NCI-H82 treated with DMSO at 0.1 percent for 48 hours (cell line): ENCODE measurements around the gene PTCH2.

Source experiments
- DNase-seq: peaks from one replicate; lab custom pipeline; 2025; ENCODE audit not compliant: unreplicated experiment; lab: John Stamatoyannopoulos, UW

The PTCH2 gene

DNA sequence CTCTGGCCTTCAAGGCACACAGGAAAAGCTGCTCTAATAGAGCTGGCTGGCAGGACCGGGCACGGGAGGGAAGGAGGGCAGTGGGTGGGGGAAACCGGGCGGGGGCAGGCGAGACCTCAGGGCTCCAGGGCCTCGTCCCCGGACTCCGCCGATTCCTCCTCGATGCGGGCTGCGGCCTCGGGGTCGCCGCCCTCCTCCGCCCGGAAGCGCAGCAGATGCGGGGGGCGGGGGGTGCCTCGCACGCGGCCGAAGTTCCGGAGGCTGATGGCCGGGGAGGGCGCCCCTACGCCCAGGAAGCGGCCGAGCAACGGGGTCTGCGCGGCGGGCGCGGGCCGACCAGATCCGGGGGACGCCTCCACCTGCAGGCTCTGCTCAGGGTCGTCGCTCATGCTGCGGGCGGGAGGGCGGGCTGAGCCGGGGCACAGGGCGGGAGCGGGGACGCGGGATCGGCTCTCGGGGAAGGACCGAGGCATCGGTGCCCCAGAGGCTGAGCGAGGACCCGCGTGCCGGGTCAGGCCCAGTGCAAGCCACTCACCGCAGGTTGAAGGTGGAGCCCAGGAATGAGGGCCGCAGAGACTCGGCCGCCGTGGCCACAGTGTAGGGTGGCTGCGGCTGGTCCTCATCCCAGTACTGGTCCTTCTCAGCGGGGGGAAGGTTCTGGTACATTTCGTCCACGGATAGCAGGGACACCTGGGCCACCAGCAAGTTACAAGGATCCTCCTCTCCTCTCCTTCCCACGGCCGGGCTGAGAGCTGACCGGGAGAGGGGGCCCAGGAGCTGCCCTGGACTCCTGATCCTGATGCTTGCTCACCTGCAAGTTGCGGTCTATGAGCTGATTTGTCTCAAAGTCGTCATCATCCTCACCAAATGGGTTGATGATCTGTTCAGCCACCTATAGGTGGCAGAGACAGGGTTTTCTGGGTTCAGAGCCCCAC is 58.7 kb downstream of the PTCH2 start:
- DNase-seq = no peak

DNA sequence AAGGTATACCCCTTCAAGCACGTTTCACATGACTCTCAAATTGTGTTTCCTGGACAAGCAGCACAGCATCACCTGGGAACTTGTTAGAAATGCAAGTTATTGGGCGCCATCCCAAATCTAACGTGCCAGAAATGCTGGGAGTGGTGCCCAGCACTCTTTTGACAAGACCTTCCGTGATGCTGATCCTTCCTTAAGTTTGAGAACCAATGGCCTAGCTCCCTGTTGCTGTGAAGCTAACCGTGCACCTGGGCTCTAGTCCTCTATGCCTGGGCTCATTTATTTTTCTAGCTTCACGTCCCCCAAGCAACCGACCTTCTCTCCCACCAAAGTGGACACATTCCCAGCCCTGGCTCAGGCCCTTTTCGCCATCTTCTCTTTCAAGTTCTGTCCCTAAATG is 59.4 kb downstream of the PTCH2 start:
- no peak for DNase-seq

DNA sequence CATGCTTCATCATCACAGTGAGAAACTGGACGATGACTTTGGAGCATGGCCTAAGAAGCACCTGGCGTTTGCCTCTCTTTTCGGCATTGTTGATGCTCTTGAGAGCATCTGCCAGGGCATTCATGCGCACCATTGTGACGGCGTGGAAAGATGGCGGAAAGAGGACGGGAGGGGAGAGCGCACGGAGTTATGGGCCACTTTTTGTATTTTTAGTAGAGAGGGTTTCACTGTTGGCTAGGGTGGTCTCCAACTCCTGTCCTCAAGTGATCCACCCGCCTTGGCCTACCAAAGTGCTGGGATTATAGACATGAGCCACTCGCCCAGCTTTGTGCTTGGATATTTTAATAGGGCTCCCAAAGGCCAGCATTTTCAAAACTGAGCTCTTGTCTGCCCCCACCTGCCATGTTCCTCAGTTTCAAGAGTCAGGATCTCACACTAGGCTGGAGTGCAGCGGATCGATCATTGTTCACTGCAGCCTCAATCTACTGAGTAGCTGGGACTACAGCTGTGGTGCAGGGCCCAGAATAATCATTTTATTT is 62.4 kb downstream of the PTCH2 start:
- DNase-seq = no peak

DNA sequence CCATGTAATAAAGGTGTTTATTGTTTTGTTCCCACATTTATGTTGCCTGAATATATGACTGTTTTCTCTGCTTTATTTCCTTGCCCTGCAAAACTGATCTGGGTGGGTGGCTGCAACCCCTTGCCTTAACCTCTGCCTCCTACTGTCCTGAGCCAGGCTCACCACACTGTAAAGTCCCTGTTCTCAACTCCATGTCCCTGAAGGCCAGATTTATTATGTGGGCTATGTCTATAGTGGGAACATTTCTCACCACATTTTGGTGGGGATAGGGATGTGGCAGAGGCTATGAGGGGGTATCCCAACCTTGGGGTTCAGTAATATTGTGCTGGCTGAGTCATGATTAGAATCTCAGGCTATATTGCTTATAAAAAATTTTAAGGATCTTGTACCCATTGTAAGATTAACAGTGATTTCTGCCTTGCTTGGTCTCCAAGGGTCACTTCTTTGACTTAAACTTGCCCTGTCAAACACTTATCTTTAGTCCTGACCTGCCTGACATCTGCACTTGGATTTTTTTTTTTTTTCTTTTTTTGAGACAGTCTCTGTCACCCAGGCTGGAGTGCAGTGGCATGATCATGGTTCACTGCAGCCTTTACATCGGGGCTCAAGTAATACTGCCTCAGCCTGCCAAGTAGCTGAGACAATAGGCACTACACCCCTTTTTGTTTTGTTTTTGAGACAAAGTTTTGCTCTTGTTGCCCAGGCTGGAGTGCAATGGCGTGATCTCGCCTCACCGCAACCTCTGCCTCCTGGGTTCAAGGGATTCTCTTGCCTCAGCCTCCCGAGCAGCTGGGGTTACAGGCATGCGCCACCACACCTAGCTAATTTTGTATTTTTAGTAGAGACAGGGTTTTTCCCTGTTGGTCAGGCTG is 64.1 kb downstream of the PTCH2 start:
- no peak for DNase-seq

DNA sequence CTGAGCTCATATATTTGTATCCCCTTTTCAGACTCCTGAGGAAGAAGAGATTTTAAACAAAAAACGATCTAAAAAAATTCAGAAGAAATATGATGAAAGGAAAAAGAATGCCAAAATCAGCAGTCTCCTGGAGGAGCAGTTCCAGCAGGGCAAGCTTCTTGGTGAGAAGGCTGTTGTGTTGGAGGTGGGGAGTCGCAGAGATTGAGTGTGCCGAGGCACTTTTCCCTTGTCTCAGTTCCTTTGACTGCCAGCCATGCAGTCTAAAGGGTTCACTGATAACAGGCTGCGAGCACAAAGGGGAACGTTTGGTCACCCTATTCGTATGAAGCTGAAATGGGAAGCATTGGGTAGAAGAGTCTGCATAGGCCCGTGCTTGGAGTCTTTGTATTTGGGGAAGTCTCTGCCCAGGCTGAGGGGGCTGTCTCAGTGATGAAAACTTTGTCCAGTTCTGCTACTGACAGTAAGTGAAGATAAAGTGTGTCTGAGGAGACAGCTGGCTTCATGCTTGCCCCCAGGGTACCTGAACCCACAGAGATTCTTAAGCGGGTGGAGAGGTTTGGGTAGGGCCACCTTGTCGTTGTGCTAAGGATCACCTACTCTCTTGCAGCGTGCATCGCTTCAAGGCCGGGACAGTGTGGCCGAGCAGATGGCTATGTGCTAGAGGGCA is 65.0 kb downstream of the PTCH2 start:
- no peak for DNase-seq

DNA sequence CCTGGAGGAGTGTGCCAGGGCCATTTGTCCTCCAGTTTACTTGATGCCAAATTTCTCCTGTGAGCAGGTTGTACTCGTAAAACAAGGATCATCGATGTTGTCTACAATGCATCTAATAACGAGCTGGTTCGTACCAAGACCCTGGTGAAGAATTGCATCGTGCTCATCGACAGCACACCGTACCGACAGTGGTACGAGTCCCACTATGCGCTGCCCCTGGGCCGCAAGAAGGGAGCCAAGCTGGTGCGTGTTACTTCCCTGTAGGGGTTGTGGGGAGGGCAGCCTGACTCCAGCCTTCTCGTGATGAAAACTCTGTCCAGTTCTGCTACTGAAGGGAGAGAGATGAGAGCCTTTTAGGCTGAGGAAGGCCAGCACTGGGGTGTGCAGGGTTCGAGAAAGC is 65.5 kb downstream of the PTCH2 start:
- DNase-seq = no peak

DNA sequence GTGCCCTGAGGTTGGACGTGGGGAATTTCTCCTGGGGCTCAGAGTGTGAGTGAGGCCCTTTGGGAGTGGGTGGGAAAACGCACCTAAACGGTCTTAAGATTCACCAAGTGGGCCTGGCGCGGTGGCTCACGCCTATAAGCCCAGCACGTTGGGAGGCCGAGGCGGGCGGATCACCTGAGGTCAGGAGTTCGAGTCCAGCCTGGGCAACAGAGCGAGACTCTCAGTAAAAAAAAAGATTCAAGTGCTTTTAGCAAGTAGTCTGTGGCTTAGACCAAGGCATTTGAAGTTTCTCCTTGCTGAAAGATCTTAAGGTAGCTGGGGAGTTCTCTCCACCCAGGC is 66.4 kb downstream of the PTCH2 start:
- no peak for DNase-seq

DNA sequence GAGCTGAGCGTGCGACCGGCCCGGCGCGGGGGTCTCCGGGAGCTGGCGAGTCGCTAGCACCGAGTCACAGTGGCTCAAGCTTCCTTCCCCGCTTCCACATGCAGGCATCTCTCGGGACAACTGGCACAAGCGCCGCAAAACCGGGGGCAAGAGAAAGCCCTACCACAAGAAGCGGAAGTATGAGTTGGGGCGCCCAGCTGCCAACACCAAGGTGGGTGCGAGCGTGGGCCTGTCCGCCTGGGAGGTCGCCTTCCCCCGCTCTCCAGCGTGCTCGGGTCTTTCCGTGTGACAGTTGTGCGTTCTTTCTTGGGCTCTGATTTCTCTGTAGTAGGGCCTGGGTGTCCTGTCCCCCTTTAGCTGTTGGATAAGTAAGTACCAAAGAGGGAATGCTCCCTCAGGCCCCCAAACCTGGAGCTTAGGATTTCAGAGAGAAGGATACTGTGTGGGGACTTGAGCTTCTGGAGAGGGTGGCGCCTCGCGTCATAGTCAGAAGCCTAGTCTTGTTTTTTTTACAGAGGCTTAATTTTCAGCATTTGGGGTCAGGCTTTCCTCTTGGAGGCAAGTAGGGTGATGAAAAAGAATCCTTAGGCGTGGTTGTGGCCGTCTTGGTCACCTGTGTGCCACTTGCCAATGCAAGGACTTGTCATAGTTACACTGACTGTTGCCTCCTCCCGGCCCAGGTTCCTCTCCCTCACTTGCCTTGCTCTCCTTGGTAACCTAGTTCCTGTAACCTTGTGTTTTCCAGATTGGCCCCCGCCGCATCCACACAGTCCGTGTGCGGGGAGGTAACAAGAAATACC is 66.9 kb downstream of the PTCH2 start:
- no peak for DNase-seq

DNA sequence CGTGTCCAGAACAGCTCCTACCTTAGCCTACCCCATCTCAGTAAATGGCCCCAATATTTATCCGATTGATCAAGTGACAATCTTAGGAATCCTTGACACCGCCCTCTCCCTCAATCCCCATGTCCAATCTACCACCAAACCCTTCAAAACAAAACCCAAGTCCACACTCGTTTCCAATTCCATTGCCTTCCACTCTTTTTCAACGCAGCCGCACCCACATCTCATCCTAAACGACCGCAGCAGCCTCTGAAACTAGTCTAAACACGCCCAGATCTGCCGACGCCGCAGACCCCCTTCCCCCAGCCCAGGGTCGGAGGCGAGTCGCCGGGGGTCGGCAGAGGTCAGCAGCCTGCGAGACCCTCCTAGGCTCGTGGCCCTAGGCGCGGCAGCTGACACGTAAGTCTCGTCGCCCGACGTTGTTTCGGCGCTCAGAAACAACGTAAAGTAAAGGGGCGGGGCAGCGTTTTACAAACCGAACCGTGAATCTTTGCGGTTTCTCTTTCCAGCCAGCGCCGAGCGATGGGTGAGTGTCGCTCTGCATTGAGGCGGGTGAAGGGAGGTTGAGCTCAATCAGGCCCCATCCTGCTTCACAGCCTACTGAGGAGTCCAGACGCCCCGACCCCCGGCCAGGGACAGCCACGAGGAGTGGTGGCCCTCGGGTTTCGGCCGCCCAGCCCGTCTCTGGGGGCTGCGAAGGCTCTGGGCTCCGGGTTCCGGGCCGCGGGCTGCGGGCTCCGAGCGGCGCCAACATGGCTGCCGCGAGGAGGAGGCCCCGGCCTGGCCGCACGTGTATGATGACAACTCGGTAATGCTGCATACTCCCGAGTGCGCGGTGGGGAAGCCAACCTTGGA is 67.7 kb downstream of the PTCH2 start, which contains the start of gene RPS8:
RPS8 (plus strand) TSS at position 463 of the 852 bp plus-strand sequence; CDS start at position 520, 57 bp downstream.
- peak; percentile 72 for DNase-seq
